A673 (cell line): Measurements from ENCODE around the gene LMBR1. TPM values are rescaled to one million over a fixed set of nuclear protein-coding genes. Genes with fewer than 3 reads are reported as not detected.
"Not testable (repeated sequence)": the region's sequence is repeated elsewhere in the genome, so short reads cannot be mapped to it uniquely, and the experiment has no call there.

ENCODE experiments used
- BruUV-seq: library from RNA; stranded (reverse); fragments of 400-500 nt; replicated peaks from 2 replicates; lab custom pipeline; 2021; lab: Mats Ljungman, UMichigan
- CTCF ChIA-PET: fragments of 300-600 bp; sonication (Branson Sonifier 250); formaldehyde crosslinking; loops from one replicate; lab custom pipeline; 2022; ENCODE audit warnings: antibody characterized with exemption; lab: Charles Lee
- POLR2A ChIA-PET: fragments of 300-600 bp; sonication (Branson Sonifier 250); formaldehyde crosslinking; loops from one replicate; lab custom pipeline; 2022; ENCODE audit warnings: antibody characterized with exemption; ENCODE audit not compliant: low non-redundant PET; lab: Charles Lee
- DNase-seq: peaks from one replicate; pipeline ENCODE4 v3.0.0-alpha.2; 2015; ENCODE audit warnings: low spot score
- H3K27ac ChIP-seq: fragments of 200-600 bp; sonication (generic); 2 replicates; pipeline ENCODE4 v1.5.1; 2016; ENCODE audit warnings: mixed run types, low read depth, mild to moderate bottlenecking, mixed read lengths, antibody characterized with exemption, low read length; ENCODE audit not compliant: poor library complexity, severe bottlenecking
- H3K27me3 ChIP-seq: fragments of 200-600 bp; sonication (generic); replicated peaks from 2 replicates; pipeline ENCODE4 v1.6.1; 2017; ENCODE audit warnings: mixed run types, low read depth, mild to moderate bottlenecking, mixed read lengths, antibody characterized with exemption, low read length; ENCODE audit not compliant: insufficient read depth, poor library complexity
- H3K36me3 ChIP-seq: fragments of 200-600 bp; sonication (generic); 2 replicates; pipeline ENCODE4 v1.6.1; 2016; ENCODE audit warnings: mixed run types, mild to moderate bottlenecking, mixed read lengths, antibody characterized with exemption, low read length; ENCODE audit not compliant: insufficient read depth, poor library complexity, severe bottlenecking
- H3K4me1 ChIP-seq: fragments of 200-600 bp; sonication (generic); 2 replicates; pipeline ENCODE4 v1.6.1; 2017; ENCODE audit warnings: mixed run types, mild to moderate bottlenecking, mixed read lengths, antibody characterized with exemption, low read length; ENCODE audit not compliant: insufficient read depth, poor library complexity, severe bottlenecking
- H3K4me3 ChIP-seq: fragments of 200-600 bp; sonication (generic); 2 replicates; pipeline ENCODE4 v1.5.1; 2016; ENCODE audit warnings: low read depth, mixed run types, mild to moderate bottlenecking, mixed read lengths, low read length; ENCODE audit not compliant: poor library complexity, severe bottlenecking
- H3K9me3 ChIP-seq: fragments of 200-600 bp; sonication (generic); 2 replicates; pipeline ENCODE4 v1.6.1; 2016; ENCODE audit warnings: mixed run types, low read depth, mild to moderate bottlenecking, mixed read lengths, antibody characterized with exemption, low read length; ENCODE audit not compliant: poor library complexity, severe bottlenecking
- EZH2 ChIP-seq: fragments of 200-600 bp; sonication (generic); IDR thresholded peaks from 2 replicates; pipeline ENCODE4 v1.6.1; 2017; ENCODE audit warnings: borderline replicate concordance, low read depth, mild to moderate bottlenecking, mixed read lengths, antibody characterized with exemption, low read length; ENCODE audit not compliant: poor library complexity, severe bottlenecking
- intact Hi-C: fragments of 100-400 bp; cut with micrococcal nuclease; formaldehyde crosslinking; loops from one replicate; pipeline ENCODE4 v1.10.0; 2022; ENCODE audit not compliant: unreplicated experiment
- total RNA-seq: library from RNA; stranded (reverse); gene quantifications from 2 replicates; pipeline ENCODE4 v1.2.3, GENCODE V29; 2021
- TF ChIP-seq, protein P1 (sequence below): fragments of 300-800, 200-600 bp; sonication (generic); conservative IDR thresholded peaks from 2 replicates; pipeline ENCODE4 v1.5.1; 2017; ENCODE audit warnings: low read depth, mild to moderate bottlenecking, antibody characterized with exemption, low read length, moderate library complexity, mixed read lengths

Gene LMBR1
- total RNA-seq, 1 experiment from 2014 or later, result 50.7 TPM

DNA sequence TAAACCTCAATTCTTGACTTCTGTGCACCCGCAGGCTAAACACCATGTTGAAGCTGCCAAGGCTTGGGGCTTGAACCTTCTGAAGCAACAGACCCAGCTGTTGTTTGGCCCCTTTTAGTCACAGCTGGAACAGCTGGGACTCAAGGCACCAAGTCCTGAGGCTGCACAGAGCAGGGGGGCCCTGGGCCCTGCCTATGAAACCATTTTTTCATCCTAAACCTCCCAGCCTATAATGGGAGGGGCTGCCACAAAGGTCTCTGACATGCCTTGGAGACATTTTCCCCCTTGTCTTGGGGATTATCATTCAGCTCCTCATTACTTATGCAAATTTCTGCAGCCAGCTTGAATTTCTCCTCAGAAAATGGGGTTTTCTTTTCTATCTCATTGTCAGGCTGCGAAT is 31.8 kb downstream of the LMBR1 start:
- H3K4me1 ChIP-seq, result no peaks in the 10 kb centered on the region
- BruUV-seq, result no TSS peak
- peaks cover 20% of the 10 kb centered on the region for H3K9me3 ChIP-seq
- TF ChIP-seq, protein P1, sequence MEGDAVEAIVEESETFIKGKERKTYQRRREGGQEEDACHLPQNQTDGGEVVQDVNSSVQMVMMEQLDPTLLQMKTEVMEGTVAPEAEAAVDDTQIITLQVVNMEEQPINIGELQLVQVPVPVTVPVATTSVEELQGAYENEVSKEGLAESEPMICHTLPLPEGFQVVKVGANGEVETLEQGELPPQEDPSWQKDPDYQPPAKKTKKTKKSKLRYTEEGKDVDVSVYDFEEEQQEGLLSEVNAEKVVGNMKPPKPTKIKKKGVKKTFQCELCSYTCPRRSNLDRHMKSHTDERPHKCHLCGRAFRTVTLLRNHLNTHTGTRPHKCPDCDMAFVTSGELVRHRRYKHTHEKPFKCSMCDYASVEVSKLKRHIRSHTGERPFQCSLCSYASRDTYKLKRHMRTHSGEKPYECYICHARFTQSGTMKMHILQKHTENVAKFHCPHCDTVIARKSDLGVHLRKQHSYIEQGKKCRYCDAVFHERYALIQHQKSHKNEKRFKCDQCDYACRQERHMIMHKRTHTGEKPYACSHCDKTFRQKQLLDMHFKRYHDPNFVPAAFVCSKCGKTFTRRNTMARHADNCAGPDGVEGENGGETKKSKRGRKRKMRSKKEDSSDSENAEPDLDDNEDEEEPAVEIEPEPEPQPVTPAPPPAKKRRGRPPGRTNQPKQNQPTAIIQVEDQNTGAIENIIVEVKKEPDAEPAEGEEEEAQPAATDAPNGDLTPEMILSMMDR, result no peak
- TF ChIP-seq EZH2, result no peak
- CTCF ChIA-PET, result no interaction called here
- H3K4me3 ChIP-seq, result no peak overlapping the region
- no peak for DNase-seq
- no peaks in the 10 kb centered on the region for H3K36me3 ChIP-seq
- no peaks in the 10 kb centered on the region for H3K27me3 ChIP-seq
- POLR2A ChIA-PET, result interaction anchor here (0.6 kb wide), 1 partner anchor 1549 kb away, joined by 3 read pairs; no protein-coding TSS in a partner anchor
- intact Hi-C loops, result no loop called here
- no peak overlapping the region for H3K27ac ChIP-seq

DNA sequence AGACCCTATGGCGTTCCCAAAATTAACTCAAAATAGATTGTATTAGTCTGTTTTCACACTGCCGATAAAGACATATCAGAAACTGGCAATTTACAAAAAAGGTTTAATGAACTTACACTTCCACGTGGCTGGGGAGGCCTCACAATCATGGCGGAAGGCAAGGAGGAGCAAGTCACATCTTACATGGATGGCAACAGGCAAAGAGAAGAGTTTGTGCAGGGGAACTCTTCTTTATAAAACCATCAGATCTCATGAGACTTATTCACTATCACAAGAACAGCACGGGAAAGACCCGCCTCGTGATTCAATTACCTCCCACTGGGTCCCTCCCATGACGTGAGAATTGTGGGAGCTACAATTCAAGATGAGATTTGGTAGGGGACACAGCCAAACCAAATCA is 32.9 kb downstream of the LMBR1 start:
- DNase-seq, CTCF ChIA-PET, H3K27me3 ChIP-seq, H3K36me3 ChIP-seq, POLR2A ChIA-PET, H3K4me1 ChIP-seq, H3K4me3 ChIP-seq, H3K27ac ChIP-seq, intact Hi-C loops, BruUV-seq: not testable (repeated sequence)
- H3K9me3 ChIP-seq, result peaks cover 26% of the 10 kb centered on the region

DNA sequence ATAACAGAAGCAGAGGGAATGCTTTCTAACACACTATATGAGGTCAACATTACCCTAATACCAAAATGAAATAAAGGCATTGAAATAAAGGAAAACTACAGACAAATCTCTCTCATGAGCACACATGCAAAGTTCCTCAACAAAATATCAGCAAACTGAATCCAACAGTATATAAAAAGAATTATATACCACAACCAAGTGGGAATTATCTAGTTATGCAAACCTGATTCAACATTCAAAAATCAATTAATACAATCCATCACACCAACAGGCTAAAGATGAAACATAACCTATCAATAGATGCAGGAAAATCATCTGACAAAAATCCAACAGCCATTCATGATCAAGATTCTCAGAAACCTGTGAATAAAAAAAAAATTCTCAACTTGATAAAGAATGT is 34.5 kb downstream of the LMBR1 start:
- intact Hi-C loops, result no loop called here
- Histone ChIP-seq H3K4me3 (no peak overlapping the region), H3K4me1 (no peaks in the 10 kb centered on the region), H3K36me3 (peaks cover 3% of the 10 kb centered on the region), H3K27me3 (no peaks in the 10 kb centered on the region), H3K27ac (no peak overlapping the region), H3K9me3 (peaks cover 35% of the 10 kb centered on the region)
- DNase-seq, result no peak
- no peak for TF ChIP-seq EZH2
- TF ChIP-seq, protein P1, result no peak
- no TSS peak for BruUV-seq
- ChIA-PET CTCF (interaction anchor here (0.7 kb wide), 1 partner anchor 28 kb away, joined by 6 read pairs; no protein-coding TSS in a partner anchor), POLR2A (no interaction called here)

DNA sequence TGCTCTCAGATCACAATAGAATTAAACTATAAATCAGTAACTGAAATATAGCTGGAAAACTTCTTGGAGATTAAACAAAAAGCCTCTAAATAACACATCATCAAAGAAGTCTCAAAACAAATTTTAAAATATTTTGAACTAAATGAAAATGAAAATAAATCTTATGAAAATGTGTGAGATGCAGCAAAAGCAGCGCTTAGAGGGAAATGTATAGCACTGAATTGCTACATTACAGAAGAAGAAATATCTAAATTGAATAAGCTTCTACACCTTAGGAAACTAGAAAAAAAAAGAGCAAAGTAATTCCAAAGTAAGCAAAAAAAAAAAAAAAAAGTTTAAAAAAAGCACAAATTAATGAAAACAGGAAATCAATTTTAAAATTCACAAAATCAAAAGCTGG is 35.2 kb downstream of the LMBR1 start:
- H3K4me1 ChIP-seq, result no peaks in the 10 kb centered on the region
- H3K36me3 ChIP-seq, result peaks cover 3% of the 10 kb centered on the region
- TF ChIP-seq, protein P1, result no peak
- TF ChIP-seq EZH2, result no peak
- BruUV-seq, result no TSS peak
- intact Hi-C loops, result no loop called here
- H3K27ac ChIP-seq, result no peak overlapping the region
- H3K4me3 ChIP-seq, result no peak overlapping the region
- DNase-seq, result no peak
- CTCF ChIA-PET, result interaction anchor here (0.7 kb wide), 1 partner anchor 27 kb away, joined by 6 read pairs; no protein-coding TSS in a partner anchor
- peaks cover 35% of the 10 kb centered on the region for H3K9me3 ChIP-seq
- POLR2A ChIA-PET, result no interaction called here
- no peaks in the 10 kb centered on the region for H3K27me3 ChIP-seq
